Keratinocyte (primary cell): ENCODE data around the gene BMPR1B. TPM values are rescaled to one million over a fixed set of nuclear protein-coding genes. Genes with fewer than 3 reads are reported as not detected.

Experiments used
- DNase-seq: peaks from one replicate; pipeline ENCODE4 v3.0.0-alpha.2; 2011; ENCODE audit warnings: low read depth, missing footprints, low spot score
- FAIRE-seq: peaks from 2 replicates; lab custom pipeline; 2011; peaks lifted over from hg19 to GRCh38; lab: Jason Lieb, UNC
- H2AFZ ChIP-seq: 2 replicates; pipeline ENCODE4 v1.6.0; 2012; ENCODE audit warnings: low read length, control low read depth, inconsistent platforms; ENCODE audit not compliant: control insufficient read depth
- H3K27ac ChIP-seq: 2 replicates; pipeline ENCODE4 v1.5.1; 2011; ENCODE audit warnings: low read length; ENCODE audit not compliant: control insufficient read depth, insufficient read depth
- H3K27me3 ChIP-seq: 3 replicates; pipeline ENCODE4 v1.6.0; 2011; ENCODE audit warnings: low read length; ENCODE audit not compliant: control insufficient read depth, insufficient read depth; ENCODE audit errors: extremely low read depth
- H3K36me3 ChIP-seq, 2 experiments: 2 replicates in 1 of 2; 3 replicates in 1 of 2; pipeline ENCODE4 v1.5.1; 2011; ENCODE audit warnings: low read length in 2 of 2, mild to moderate bottlenecking in 1 of 2; ENCODE audit not compliant: control insufficient read depth in 2 of 2, insufficient read depth in 2 of 2; ENCODE audit errors: extremely low read depth in 1 of 2
- H3K4me1 ChIP-seq: 3 replicates; pipeline ENCODE4 v1.5.1; 2011; ENCODE audit warnings: low read length; ENCODE audit not compliant: control insufficient read depth, insufficient read depth; ENCODE audit errors: extremely low read depth
- H3K4me2 ChIP-seq: 3 replicates; pipeline ENCODE4 v1.6.0; 2011; ENCODE audit warnings: low read depth, low read length; ENCODE audit not compliant: control insufficient read depth, insufficient read depth; ENCODE audit errors: extremely low read depth
- H3K4me3 ChIP-seq, 3 experiments: fragments of 200-600 bp in 1 of 3; sonication (generic) in 1 of 3; 2 replicates in 2 of 3; 3 replicates in 1 of 3; pipeline ENCODE4 v1.5.1; 2011 to 2016; ENCODE audit warnings: low read length in 3 of 3, mild to moderate bottlenecking in 3 of 3, control low read depth in 2 of 3, inconsistent platforms in 1 of 3, low read depth in 1 of 3, mixed read lengths in 1 of 3, mixed run types in 1 of 3, moderate library complexity in 1 of 3; ENCODE audit not compliant: control insufficient read depth in 2 of 3, insufficient read depth in 2 of 3; ENCODE audit errors: extremely low read depth in 1 of 3
- H3K79me2 ChIP-seq: 2 replicates; pipeline ENCODE4 v1.6.0; 2012; ENCODE audit warnings: low read length; ENCODE audit not compliant: control insufficient read depth, insufficient read depth
- H3K9ac ChIP-seq: 3 replicates; pipeline ENCODE4 v1.6.0; 2011; ENCODE audit warnings: low read length; ENCODE audit not compliant: control insufficient read depth, insufficient read depth; ENCODE audit errors: extremely low read depth
- H3K9me1 ChIP-seq: 3 replicates; pipeline ENCODE4 v1.6.0; 2011; ENCODE audit warnings: low read length; ENCODE audit not compliant: control insufficient read depth, insufficient read depth; ENCODE audit errors: extremely low read depth
- H3K9me3 ChIP-seq: 2 replicates; pipeline ENCODE4 v1.5.1; 2012; ENCODE audit warnings: low read depth, low read length; ENCODE audit not compliant: control insufficient read depth
- H4K20me1 ChIP-seq: 3 replicates; pipeline ENCODE4 v1.6.0; 2011; ENCODE audit warnings: low read length; ENCODE audit not compliant: control insufficient read depth, insufficient read depth; ENCODE audit errors: extremely low read depth
- CTCF ChIP-seq, 3 experiments: IDR thresholded peaks in 1 of 3; conservative IDR thresholded peaks in 1 of 3; optimal IDR thresholded peaks in 1 of 3; 2 replicates in 2 of 3; 3 replicates in 1 of 3; pipeline versions ENCODE3 to v1.5.1; 2011; ENCODE audit warnings: low read length in 3 of 3, mild to moderate bottlenecking in 3 of 3, moderate library complexity in 2 of 3, control low read depth in 1 of 3, inconsistent platforms in 1 of 3; ENCODE audit not compliant: insufficient read depth in 2 of 3; ENCODE audit errors: extremely low read depth in 1 of 3
- EZH2 ChIP-seq: IDR thresholded peaks from one replicate; pipeline ENCODE4 v1.6.1; 2012; ENCODE audit warnings: inconsistent platforms, mild to moderate bottlenecking, low read length, moderate library complexity
- dilution Hi-C: fragments of 300-500 bp; cut with MboI; formaldehyde crosslinking; loops from one replicate; pipeline ENCODE4 v1.7.0; 2020; ENCODE audit warnings: low sequenced_read_pairs; ENCODE audit not compliant: extremely low pct_ligation_motif_present
- polyA plus RNA-seq, 5 experiments: library from polyadenylated mRNA; depleted of rRNA in 3 of 5; stranded (reverse) in 3 of 5; stranded (forward) in 1 of 5; unstranded in 1 of 5; fragments of >200 nt; gene quantifications; 1 replicate in 1 of 5; 2 replicates in 3 of 5; 3 replicates in 1 of 5; pipeline versions ENCODE4 v1.2.1 to v1.2.3, GENCODE V29; 2011 to 2012; ENCODE audit warnings: missing spikeins in 2 of 5, low read depth in 1 of 5, low replicate concordance in 1 of 5

BMPR1B gene
- polyA plus RNA-seq, 1 donor (not counting 4 experiments of a cell fraction or from before 2014, with no cell fraction given), result 0.89 TPM

- H3K79me2 ChIP-seq, result no peaks in the 10 kb centered on the region
- H3K4me2 ChIP-seq, result no peak overlapping the region
- TF ChIP-seq EZH2 (no peak), CTCF (optimal IDR thresholded peaks at IDR 0.05 in 1 of 3, IDR thresholded peaks at IDR 0.05 in 1 of 3, conservative IDR thresholded peaks at IDR 0.05 in 1 of 3; ENCODE audit: extremely low read depth in 1 of 3, insufficient read depth in 2 of 3, low read length in 3 of 3) (no peak)
- no peak overlapping the region for H3K27ac ChIP-seq
- H3K4me3 ChIP-seq, result no peak overlapping the region
- no peaks in the 10 kb centered on the region for H3K36me3 ChIP-seq
- DNase-seq (no peak), FAIRE-seq (no peak)
- H3K4me1 ChIP-seq, result no peaks in the 10 kb centered on the region
- H3K9ac ChIP-seq, result no peak overlapping the region
- no peaks in the 10 kb centered on the region for H3K9me3 ChIP-seq
- no peak overlapping the region for H2AFZ ChIP-seq
- H3K27me3 ChIP-seq, result no peaks in the 10 kb centered on the region
- H3K9me1 ChIP-seq, result no peaks in the 10 kb centered on the region
- H4K20me1 ChIP-seq, result no peaks in the 10 kb centered on the region
- dilution Hi-C loops, result no loop called here
Observed at GRCh38 chr4:94887027-94887426, 129.3 kb downstream of the BMPR1B start.

GRCh38 chr4:94889523-94889922, 131.8 kb downstream of the BMPR1B start:
- H3K9ac ChIP-seq, result no peak overlapping the region
- DNase-seq (no peak), FAIRE-seq (no peak)
- no peaks in the 10 kb centered on the region for H3K9me1 ChIP-seq
- H3K27ac ChIP-seq, result no peak overlapping the region
- H3K4me3 ChIP-seq, result no peak overlapping the region
- no peaks in the 10 kb centered on the region for H3K27me3 ChIP-seq
- no peaks in the 10 kb centered on the region for H3K36me3 ChIP-seq
- no peak overlapping the region for H3K4me2 ChIP-seq
- no peak for TF ChIP-seq EZH2
- no peaks in the 10 kb centered on the region for H3K79me2 ChIP-seq
- dilution Hi-C loops, result no loop called here
- no peaks in the 10 kb centered on the region for H3K4me1 ChIP-seq
- no peak overlapping the region for H2AFZ ChIP-seq
- no peaks in the 10 kb centered on the region for H3K9me3 ChIP-seq
- H4K20me1 ChIP-seq, result no peaks in the 10 kb centered on the region

- Histone ChIP-seq H4K20me1 (no peaks in the 10 kb centered on the region), H2AFZ (no peak overlapping the region), H3K9me1 (no peaks in the 10 kb centered on the region), H3K79me2 (no peaks in the 10 kb centered on the region), H3K27me3 (no peaks in the 10 kb centered on the region), H3K27ac (no peak overlapping the region), H3K9ac (no peak overlapping the region), H3K36me3 (no peaks in the 10 kb centered on the region), H3K4me2 (no peak overlapping the region), H3K9me3 (no peaks in the 10 kb centered on the region), H3K4me3 (no peak overlapping the region), H3K4me1 (no peaks in the 10 kb centered on the region)
- dilution Hi-C loops, result no loop called here
- DNase-seq (no peak), FAIRE-seq (no peak)
- TF ChIP-seq EZH2 (no peak), CTCF (optimal IDR thresholded peaks at IDR 0.05 in 1 of 3, IDR thresholded peaks at IDR 0.05 in 1 of 3, conservative IDR thresholded peaks at IDR 0.05 in 1 of 3; ENCODE audit: extremely low read depth in 1 of 3, insufficient read depth in 2 of 3, low read length in 3 of 3) (no peak)
Observed at GRCh38 chr4:94889946-94890345, 132.2 kb downstream of the BMPR1B start.
